Measurements from ENCODE around the gene RPS6KA3. TPM values are rescaled to one million over a fixed set of nuclear protein-coding genes. Genes with fewer than 3 reads are reported as not detected.
A peak's percentile ranks its signal among the peaks of the same experiment; 100 is the strongest.
"Not testable (repeated sequence)": the region's sequence is repeated elsewhere in the genome, so short reads cannot be mapped to it uniquely, and the experiment has no call there.

Gene RPS6KA3
- total RNA-seq, 1 experiment from 2014 or later: 39.4 TPM

DNA sequence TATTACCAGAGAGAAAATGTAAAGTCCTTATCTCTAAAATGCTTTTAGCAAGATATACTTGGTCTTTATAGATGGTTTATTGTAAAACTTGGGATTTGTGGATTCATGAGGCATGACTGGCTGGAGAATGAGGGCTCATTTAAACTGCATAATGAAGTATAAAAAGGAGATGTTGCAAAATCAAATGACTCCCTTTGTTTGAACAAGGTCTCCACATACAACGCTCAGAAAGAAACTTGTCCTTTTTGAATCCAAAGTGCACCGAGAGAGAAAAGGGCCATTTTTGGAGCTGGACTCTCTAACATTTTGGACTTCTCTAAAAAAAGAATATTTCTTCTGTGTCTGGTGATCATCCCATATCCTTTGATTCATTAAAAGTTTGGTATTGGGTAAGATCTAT is 117.4 kb downstream of the RPS6KA3 start:
- no peak for DNase-seq (ENCODE audit: extremely low read depth, low read depth)

GRCh38 chrX:20147561-20147960 is 119.1 kb downstream of the RPS6KA3 start:
- no peak for DNase-seq (ENCODE audit: extremely low read depth, low read depth)

DNA sequence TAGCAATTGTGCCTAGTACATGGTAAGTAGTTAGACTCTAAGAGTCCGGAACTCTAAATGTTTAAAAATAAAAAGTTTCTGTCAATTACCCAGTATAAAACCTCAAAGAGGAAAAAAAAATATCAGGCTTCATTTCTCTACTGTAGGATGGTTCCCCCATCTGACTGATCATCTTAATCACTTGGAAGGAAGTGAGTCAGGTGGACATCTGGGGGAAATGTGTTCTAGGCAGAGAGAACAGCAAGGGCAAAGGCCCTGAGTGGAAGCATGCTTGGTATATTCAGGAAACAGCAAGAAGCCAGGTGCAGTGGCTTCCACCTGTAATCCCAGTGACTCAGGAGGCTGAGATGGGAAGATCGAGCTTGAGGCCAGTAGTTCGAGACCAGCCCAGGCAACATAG is 122.2 kb downstream of the RPS6KA3 start:
- no peak for DNase-seq (ENCODE audit: extremely low read depth, low read depth)

- DNase-seq (ENCODE audit: extremely low read depth, low read depth): no peak
These were observed 123.1 kb downstream of the RPS6KA3 start for GRCh38 chrX:20143561-20143960.

- DNase-seq (ENCODE audit: extremely low read depth, low read depth): no peak
These were observed 123.6 kb downstream of the RPS6KA3 start for GRCh38 chrX:20143111-20143510.

GRCh38 chrX:20141281-20142220 is 125.2 kb downstream of the RPS6KA3 start, which contains the start of gene EIF1AX:
Gene EIF1AX (minus strand): TSS chrX:20141838. CDS start chrX:20141640, 198 bp downstream.
- peak; percentile 98 for DNase-seq (ENCODE audit: extremely low read depth, low read depth)

GRCh38 chrX:20140420-20140819 is 126.3 kb downstream of the RPS6KA3 start:
- no peak for DNase-seq (ENCODE audit: extremely low read depth, low read depth)

- no peak for DNase-seq (ENCODE audit: extremely low read depth, low read depth)
These were observed 126.7 kb downstream of the RPS6KA3 start for GRCh38 chrX:20139966-20140365.

- DNase-seq (ENCODE audit: extremely low read depth, low read depth): no peak
These were observed 130.8 kb downstream of the RPS6KA3 start for GRCh38 chrX:20135944-20136343.

DNA sequence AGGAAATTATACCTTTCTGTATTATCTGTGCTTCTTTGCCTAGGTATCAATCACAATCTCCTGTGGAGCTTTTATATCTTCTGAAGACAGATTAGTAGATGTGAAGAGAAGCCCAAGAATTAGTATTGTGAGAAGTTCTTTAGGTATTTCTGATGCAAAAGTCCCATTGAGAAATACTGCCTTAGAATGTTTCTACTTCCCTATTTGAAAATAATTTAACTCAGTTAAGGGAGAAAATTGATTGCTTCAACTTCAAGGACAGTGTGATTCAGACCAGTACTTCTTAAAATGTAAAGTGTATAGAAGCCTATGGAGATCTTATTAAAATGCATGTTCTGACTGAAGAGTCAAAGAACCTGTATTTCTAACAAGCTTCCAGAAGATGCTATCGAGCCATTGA is 134.0 kb downstream of the RPS6KA3 start:
- no peak for DNase-seq (ENCODE audit: extremely low read depth, low read depth)

GRCh38 chrX:20130357-20130756 is 136.4 kb downstream of the RPS6KA3 start:
- DNase-seq (ENCODE audit: extremely low read depth, low read depth): no peak

GRCh38 chrX:20129547-20129946 is 137.2 kb downstream of the RPS6KA3 start:
- DNase-seq (ENCODE audit: extremely low read depth, low read depth): no peak

DNA sequence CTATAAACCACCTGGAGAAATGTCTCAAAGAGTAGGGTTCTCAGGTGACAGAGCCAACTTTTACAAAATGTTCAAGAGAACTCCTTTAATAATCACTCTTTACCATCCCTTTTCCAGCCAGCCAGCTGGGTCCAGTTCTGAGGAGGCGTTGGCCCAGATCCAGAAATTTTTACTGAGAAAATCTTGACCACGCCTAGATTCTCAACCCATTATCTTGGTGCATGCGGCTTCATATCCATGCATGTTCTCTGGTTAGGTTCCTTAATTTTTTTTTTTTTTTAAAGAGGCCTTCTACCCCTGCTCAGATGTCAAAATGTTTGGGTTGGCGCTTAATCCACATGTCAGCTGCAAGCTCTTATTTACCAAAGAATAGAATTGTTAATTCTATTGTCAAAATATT is 138.0 kb downstream of the RPS6KA3 start:
- DNase-seq (ENCODE audit: extremely low read depth, low read depth): no peak

DNA sequence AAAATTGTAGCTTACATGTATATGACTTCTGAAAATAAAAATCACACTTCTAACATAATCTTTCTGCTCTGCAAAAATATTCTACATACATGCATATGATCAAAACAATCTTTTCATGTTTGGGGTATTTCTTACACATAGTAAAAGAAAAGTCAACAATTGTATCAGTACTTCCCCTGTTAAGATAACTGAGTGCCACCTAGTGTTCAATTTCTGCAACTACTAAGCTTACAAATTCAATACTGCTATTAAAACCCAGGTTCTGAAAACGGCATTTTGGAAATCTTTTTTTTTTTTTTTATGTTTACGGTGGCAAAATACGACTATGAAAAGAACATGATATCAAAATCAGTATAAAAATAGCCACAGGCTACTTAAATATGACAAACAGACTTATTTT is 139.3 kb downstream of the RPS6KA3 start:
- DNase-seq (ENCODE audit: extremely low read depth, low read depth): not testable (repeated sequence)

DNA sequence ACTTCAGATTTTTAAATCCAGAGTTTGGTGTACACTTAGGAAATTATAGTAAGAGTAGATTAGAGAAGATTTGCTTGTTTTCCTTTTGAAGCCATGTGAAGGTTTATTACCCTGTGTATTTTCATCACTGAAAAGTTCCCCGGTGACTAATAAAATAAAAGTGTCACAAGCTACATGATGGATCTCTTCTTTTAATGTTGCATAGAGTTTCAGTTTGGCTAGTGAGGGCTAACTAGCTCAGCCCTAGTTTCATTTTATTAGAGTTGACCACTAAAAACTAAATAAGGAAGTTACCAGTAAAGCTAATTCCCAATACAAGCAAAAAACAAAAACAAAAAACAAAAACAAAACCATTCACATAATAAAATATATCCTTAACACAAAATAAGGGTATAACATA is 139.9 kb downstream of the RPS6KA3 start:
- not testable (repeated sequence) for DNase-seq (ENCODE audit: extremely low read depth, low read depth)

GRCh38 chrX:20124964-20125363 is 141.7 kb downstream of the RPS6KA3 start:
- DNase-seq (ENCODE audit: extremely low read depth, low read depth): no peak

- no peak for DNase-seq (ENCODE audit: extremely low read depth, low read depth)
These were observed 148.5 kb downstream of the RPS6KA3 start for GRCh38 chrX:20118065-20118824.

DNA sequence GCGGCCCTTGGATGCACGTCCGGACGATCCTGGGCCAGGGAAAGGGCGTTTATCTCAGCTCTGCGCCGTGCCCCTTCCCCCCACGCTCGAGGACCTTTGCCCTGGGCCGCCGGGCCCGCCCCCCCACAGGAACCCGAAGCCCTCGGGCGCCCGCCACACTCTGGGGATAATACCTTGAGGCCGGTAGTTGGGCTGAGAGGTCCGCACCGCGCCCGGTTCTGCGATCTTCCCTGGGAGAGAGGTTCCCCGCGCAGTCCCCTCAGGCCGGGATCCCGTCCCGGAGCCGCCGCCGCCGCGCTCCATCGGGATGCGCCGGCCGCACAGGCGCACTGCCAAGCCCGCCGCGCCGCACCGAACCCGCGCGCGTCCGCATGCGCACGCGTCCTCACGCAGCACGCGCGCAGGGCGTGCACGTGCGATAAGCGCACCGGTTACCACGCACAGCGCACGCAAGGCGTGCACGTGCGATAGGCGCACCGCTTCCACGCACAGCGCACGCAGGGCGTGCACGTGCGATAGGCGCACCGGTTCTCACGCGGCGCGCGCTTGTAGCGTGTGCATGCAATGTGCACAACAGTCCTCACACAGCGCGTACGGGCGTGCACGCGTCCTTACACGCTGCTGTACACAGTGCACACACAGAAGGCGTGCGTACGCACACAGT is 150.0 kb downstream of the RPS6KA3 start, which contains the start of gene MAP7D2:
Gene MAP7D2, minus strand, starts transcription at position 331 of the 664 bp plus-strand sequence. Its CDS starts 28 bp downstream, at position 303.
- no peak for DNase-seq (ENCODE audit: extremely low read depth, low read depth)

- no peak for DNase-seq (ENCODE audit: extremely low read depth, low read depth)
These were observed 150.6 kb downstream of the RPS6KA3 start for GRCh38 chrX:20116087-20116576.

- no peak for DNase-seq (ENCODE audit: extremely low read depth, low read depth)
These were observed 154.5 kb downstream of the RPS6KA3 start for GRCh38 chrX:20112022-20112774.
